ENCODE results near the gene SCYGR4.

The SCYGR4 gene

DNA sequence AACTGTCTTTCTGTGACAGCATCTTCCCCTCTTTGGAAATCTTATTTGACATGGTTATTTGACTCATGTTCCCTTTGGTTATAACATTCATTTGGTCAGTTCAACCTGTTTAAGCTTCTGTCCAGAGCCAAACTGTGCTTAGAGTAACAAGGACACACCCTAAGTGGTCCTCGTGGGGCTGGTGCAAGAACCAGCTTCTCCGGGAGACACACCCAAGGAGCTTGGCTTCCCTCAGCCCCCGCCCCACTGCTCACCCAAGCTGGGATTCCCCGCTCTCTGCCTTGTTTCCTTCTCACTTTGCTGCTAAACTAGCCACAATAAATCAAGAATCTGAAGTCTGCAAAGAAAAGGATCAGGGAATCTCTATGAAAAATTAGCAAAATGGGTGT, 4.0 kb upstream of the SCYGR4 start:
- DNase-seq (ENCODE audit: low read depth, low spot score): no peak
- Histone ChIP-seq H3K4me1 (ENCODE audit: control insufficient read depth, insufficient read depth, low read length) (no peaks in the 10 kb centered on the region; the same call in 1 of the 2 replicates), H3K4me3 (ENCODE audit: low read length) (no peak overlapping the region), H3K36me3 (ENCODE audit: control insufficient read depth, insufficient read depth, low read length) (no peaks in the 10 kb centered on the region), H3K27ac (ENCODE audit: low read length) (no peak overlapping the region), H3K27me3 (ENCODE audit: control insufficient read depth, insufficient read depth, low read length) (no peaks in the 10 kb centered on the region), H3K9me3 (ENCODE audit: control insufficient read depth, insufficient read depth, low read length) (no peaks in the 10 kb centered on the region)
- no CpG with 5 or more reads among the region's 4 CpGs for WGBS (ENCODE audit: insufficient coverage, insufficient read length)

DNA sequence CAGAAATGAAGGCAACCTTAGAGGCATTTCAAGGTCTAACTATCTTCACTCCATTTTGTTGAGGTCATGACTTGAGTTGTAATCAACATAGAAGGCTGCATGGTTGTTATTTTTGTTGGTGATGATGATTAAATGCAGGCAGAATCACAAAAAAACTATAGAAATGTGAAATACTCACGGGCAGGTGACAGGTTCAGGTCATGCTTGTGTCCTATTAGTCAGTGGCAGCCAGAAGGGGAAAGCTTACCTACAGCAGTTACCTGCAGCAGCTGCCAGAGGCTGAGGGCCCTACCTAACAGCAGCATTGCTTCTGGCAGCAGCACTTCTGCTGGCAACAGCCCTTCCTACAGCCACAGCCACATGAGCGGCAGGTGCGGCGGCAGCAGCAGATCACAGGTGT, 3.1 kb upstream of the SCYGR4 start:
- Histone ChIP-seq H3K36me3 (ENCODE audit: control insufficient read depth, insufficient read depth, low read length) (no peaks in the 10 kb centered on the region), H3K4me3 (ENCODE audit: low read length) (no peak overlapping the region), H3K9me3 (ENCODE audit: control insufficient read depth, insufficient read depth, low read length) (no peaks in the 10 kb centered on the region), H3K27ac (ENCODE audit: low read length) (no peak overlapping the region), H3K4me1 (ENCODE audit: control insufficient read depth, insufficient read depth, low read length) (no peaks in the 10 kb centered on the region; the same call in 1 of the 2 replicates), H3K27me3 (ENCODE audit: control insufficient read depth, insufficient read depth, low read length) (no peaks in the 10 kb centered on the region)
- DNase-seq (ENCODE audit: low read depth, low spot score): no peak
- WGBS (ENCODE audit: insufficient coverage, insufficient read length): no CpG with 5 or more reads among the region's 4 CpGs

DNA sequence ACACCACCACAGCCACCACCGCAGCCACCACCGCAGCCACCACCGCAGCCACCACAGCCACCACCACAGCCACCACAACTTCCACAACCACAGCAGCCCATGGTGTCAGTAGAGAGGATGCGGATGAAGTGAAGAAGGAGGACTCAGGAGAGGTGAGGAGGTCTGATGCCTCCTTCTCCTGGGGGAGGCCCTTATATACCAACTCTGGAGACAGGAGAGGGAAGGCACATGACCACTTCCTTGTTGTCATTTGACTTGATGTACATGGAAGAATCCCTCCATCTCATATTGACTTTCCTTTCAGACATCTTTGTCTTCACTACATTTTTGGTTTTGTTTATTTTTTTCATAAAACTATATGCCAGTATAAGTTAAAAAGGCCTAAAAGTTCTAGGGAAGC, 2.6 kb upstream of the SCYGR4 start, which contains the start of gene SCYGR3:
SCYGR3 (minus strand) TSS at position 101 of the 400 bp plus-strand sequence; CDS start at position 101, 0 bp downstream.
- no peak within 1 kb of the TSS for H3K27ac ChIP-seq (ENCODE audit: low read length)
- no peak within 1 kb of the TSS for H3K4me3 ChIP-seq (ENCODE audit: low read length)
- H3K27me3 ChIP-seq (ENCODE audit: control insufficient read depth, insufficient read depth, low read length): no peaks in the 10 kb centered on the region
- no peaks in the 10 kb centered on the region for H3K36me3 ChIP-seq (ENCODE audit: control insufficient read depth, insufficient read depth, low read length)
- H3K9me3 ChIP-seq (ENCODE audit: control insufficient read depth, insufficient read depth, low read length): no peaks in the 10 kb centered on the region
- H3K4me1 ChIP-seq (ENCODE audit: control insufficient read depth, insufficient read depth, low read length): no peaks in the 10 kb centered on the region; the same call in 1 of the 2 replicates
- DNase-seq (ENCODE audit: low read depth, low spot score): no peak
- WGBS (ENCODE audit: insufficient coverage, insufficient read length): no CpG with 5 or more reads among the region's 4 CpGs

DNA sequence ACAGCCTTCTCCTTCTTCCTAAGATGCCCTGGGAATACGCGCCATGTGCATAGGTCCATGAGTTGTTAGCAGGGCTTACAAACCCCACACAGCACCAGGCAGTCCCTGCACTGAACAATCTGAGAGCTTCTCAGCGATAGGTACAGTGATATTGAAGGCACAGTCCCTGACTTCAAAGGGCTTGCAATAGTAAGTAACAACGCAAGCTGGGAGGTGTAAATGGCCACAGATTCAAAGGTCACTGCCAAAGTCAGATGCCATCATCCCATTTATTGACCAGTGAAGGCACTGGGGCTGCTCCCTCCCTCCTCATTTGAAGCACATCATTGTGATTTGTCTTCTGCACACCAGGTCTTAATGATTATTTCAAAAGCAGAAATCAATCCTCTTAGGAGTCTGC, 2.1 kb upstream of the SCYGR4 start:
- Histone ChIP-seq H3K9me3 (ENCODE audit: control insufficient read depth, insufficient read depth, low read length) (no peaks in the 10 kb centered on the region), H3K36me3 (ENCODE audit: control insufficient read depth, insufficient read depth, low read length) (no peaks in the 10 kb centered on the region), H3K27ac (ENCODE audit: low read length) (no peak overlapping the region), H3K27me3 (ENCODE audit: control insufficient read depth, insufficient read depth, low read length) (no peaks in the 10 kb centered on the region), H3K4me1 (ENCODE audit: control insufficient read depth, insufficient read depth, low read length) (no peaks in the 10 kb centered on the region; the same call in 1 of the 2 replicates), H3K4me3 (ENCODE audit: low read length) (no peak overlapping the region)
- no peak for DNase-seq (ENCODE audit: low read depth, low spot score)
- no CpG with 5 or more reads among the region's 4 CpGs for WGBS (ENCODE audit: insufficient coverage, insufficient read length)

DNA sequence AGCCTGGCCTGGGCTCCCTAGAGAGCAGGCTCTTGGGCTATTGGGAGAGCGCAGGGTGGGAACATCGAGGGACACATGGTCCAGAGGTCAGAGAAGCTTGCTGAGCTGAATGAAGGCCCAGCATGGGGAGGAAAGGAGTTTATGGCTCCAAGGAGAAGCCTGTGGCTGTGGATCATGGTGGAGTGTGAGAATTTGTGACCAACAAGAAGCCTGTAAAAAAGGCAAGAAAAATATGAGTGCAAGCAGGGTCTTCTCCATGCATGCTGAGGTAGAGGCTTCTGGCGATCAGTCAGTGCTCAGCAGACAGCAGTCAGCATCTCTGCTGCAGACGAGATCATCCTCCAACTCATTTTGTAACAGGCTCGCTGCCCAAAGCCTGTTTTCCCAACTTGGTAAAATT, 1.4 kb upstream of the SCYGR4 start:
- Histone ChIP-seq H3K9me3 (ENCODE audit: control insufficient read depth, insufficient read depth, low read length) (no peaks in the 10 kb centered on the region), H3K4me3 (ENCODE audit: low read length) (no peak overlapping the region), H3K4me1 (ENCODE audit: control insufficient read depth, insufficient read depth, low read length) (no peaks in the 10 kb centered on the region; the same call in 1 of the 2 replicates), H3K27me3 (ENCODE audit: control insufficient read depth, insufficient read depth, low read length) (no peaks in the 10 kb centered on the region), H3K27ac (ENCODE audit: low read length) (no peak overlapping the region), H3K36me3 (ENCODE audit: control insufficient read depth, insufficient read depth, low read length) (no peaks in the 10 kb centered on the region)
- WGBS (ENCODE audit: insufficient coverage, insufficient read length): no CpG with 5 or more reads among the region's 5 CpGs
- DNase-seq (ENCODE audit: low read depth, low spot score): no peak

DNA sequence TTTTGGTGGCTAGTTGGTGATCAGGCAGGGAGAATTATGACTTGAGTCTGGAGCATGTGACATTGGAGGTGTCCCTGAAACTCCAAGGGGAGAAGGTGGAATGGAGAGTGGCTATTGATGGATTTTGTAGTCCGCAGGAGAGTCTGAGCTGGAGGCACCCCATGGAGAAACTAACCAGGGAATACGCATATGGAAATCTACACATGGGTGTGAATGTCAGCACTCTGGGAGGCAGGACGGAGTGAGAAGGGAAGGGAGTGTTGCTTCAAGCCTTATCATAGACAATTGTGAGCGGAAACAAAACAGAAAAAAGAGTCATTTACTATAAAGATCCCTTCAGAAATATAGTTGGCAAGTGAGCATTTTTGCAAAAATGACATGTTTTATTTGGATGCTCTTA, 667 bp upstream of the SCYGR4 start:
- H3K27me3 ChIP-seq (ENCODE audit: control insufficient read depth, insufficient read depth, low read length): no peaks in the 10 kb centered on the region
- no peaks in the 10 kb centered on the region for H3K36me3 ChIP-seq (ENCODE audit: control insufficient read depth, insufficient read depth, low read length)
- no peak overlapping the region for H3K4me3 ChIP-seq (ENCODE audit: low read length)
- no peak for DNase-seq (ENCODE audit: low read depth, low spot score)
- H3K27ac ChIP-seq (ENCODE audit: low read length): no peak overlapping the region
- WGBS (ENCODE audit: insufficient coverage, insufficient read length): no CpG with 5 or more reads among the region's 4 CpGs
- no peaks in the 10 kb centered on the region for H3K9me3 ChIP-seq (ENCODE audit: control insufficient read depth, insufficient read depth, low read length)
- no peaks in the 10 kb centered on the region; the same call in 1 of the 2 replicates for H3K4me1 ChIP-seq (ENCODE audit: control insufficient read depth, insufficient read depth, low read length)

DNA sequence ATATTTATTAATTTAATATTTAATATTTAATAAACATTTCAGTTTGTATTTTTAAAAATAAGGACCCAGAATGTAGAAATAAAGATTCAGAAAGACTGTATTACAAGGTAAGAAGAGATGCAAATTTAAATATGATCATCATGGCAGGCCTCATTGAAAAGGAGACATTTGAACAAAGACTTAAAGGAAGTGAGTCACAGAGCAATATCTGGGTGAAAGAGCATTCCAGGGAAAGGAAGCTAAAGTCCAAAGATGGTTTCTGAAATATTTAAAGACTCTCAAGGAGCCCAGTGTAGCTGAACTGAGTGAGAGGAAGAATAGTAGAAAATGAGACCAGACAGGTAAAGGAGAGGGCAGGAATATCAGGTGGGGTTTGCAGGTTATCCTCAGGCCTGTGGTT, 5.9 kb downstream of the SCYGR4 start:
- no peak overlapping the region for H3K27ac ChIP-seq (ENCODE audit: low read length)
- DNase-seq (ENCODE audit: low read depth, low spot score): no peak

DNA sequence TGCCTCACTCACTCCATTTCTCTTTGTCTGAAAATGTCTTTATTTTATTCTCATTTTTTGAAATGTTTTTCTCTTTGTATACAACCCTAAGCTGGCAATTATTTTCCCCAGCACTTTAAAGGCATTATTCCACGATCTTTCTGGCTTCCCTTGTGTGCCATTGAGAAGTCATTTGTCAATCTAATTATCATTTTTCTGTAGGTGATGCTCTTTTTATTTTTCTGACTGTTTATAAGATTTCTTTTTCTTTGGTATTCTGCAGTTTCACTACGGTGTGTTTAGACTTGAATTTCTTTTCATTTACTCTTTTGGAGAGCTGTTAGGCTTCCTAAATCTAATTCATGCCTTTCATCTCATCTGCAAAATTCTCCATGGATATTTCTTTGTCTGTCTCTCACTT, 8.1 kb downstream of the SCYGR4 start:
- no peak for DNase-seq (ENCODE audit: low read depth, low spot score)
- Histone ChIP-seq H3K4me1 (ENCODE audit: control insufficient read depth, insufficient read depth, low read length) (no peaks in the 10 kb centered on the region), H3K4me3 (ENCODE audit: low read length) (no peak overlapping the region), H3K36me3 (ENCODE audit: control insufficient read depth, insufficient read depth, low read length) (no peaks in the 10 kb centered on the region), H3K9me3 (ENCODE audit: control insufficient read depth, insufficient read depth, low read length) (no peaks in the 10 kb centered on the region), H3K27ac (ENCODE audit: low read length) (no peak overlapping the region), H3K27me3 (ENCODE audit: control insufficient read depth, insufficient read depth, low read length) (no peaks in the 10 kb centered on the region)
- no CpG with 5 or more reads among the region's 2 CpGs for WGBS (ENCODE audit: insufficient coverage, insufficient read length)

More for the DNA sequence above, 5.9 kb downstream of the SCYGR4 start:
- H3K27me3 ChIP-seq (ENCODE audit: control insufficient read depth, insufficient read depth, low read length): no peaks in the 10 kb centered on the region
- H3K4me3 ChIP-seq (ENCODE audit: low read length): no peak overlapping the region
- H3K9me3 ChIP-seq (ENCODE audit: control insufficient read depth, insufficient read depth, low read length): no peaks in the 10 kb centered on the region
- H3K36me3 ChIP-seq (ENCODE audit: control insufficient read depth, insufficient read depth, low read length): no peaks in the 10 kb centered on the region
- H3K4me1 ChIP-seq (ENCODE audit: control insufficient read depth, insufficient read depth, low read length): no peaks in the 10 kb centered on the region

DNA sequence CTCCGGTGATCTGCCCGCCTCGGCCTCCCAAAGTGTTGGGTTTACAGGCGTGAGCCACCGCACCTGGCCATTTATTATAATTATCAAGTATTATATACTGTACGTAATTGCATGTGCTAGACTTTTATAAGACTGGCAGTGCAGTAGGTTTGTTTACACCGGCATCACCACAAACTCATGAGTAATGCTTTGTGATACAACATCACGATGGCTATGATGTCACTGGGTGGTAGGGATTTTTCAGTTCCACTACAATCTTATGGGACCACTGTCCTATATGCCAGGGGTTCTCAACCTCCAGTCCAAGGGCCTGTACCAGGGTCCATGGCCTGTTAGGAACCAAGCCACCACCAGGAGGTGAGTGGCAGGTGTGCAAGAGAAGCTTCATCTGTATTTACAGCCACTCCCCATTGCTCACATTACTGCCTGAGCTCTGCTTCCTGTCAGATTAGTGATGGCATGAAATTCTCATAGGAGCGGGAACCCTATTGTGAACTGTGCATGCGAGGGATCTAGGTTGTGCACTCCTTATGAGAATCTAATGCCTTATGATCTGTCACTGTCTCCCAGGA, 9.4 kb downstream of the SCYGR4 start:
- Histone ChIP-seq H3K27ac (ENCODE audit: low read length) (no peak overlapping the region), H3K36me3 (ENCODE audit: control insufficient read depth, insufficient read depth, low read length) (no peaks in the 10 kb centered on the region), H3K27me3 (ENCODE audit: control insufficient read depth, insufficient read depth, low read length) (no peaks in the 10 kb centered on the region), H3K4me1 (ENCODE audit: control insufficient read depth, insufficient read depth, low read length) (no peaks in the 10 kb centered on the region), H3K9me3 (ENCODE audit: control insufficient read depth, insufficient read depth, low read length) (no peaks in the 10 kb centered on the region), H3K4me3 (ENCODE audit: low read length) (no peak overlapping the region)
- DNase-seq (ENCODE audit: low read depth, low spot score): no peak
- no CpG with 5 or more reads among the region's 10 CpGs for WGBS (ENCODE audit: insufficient coverage, insufficient read length)

DNA sequence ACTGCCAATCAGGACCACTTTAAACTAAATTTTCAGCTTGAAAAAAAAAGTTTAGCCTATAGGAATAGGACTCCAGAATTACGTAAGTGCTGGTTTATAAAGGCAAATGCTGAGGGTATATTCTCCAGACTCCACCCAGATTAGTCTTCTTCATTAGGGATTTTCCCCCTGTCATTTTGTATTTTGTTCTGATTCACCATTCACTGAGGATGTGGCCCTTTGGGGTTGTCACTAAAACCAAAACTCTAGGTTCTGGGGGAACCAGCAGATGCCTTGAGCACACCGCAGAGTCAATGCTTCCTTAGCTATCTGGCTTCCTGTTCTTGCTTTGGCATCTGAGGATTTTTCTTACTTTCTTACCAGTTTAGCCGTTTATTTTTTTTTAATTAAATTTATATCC, 10.5 kb downstream of the SCYGR4 start:
- no peak for DNase-seq (ENCODE audit: low read depth, low spot score)
- no peak overlapping the region for H3K4me3 ChIP-seq (ENCODE audit: low read length)
- no peaks in the 10 kb centered on the region for H3K4me1 ChIP-seq (ENCODE audit: control insufficient read depth, insufficient read depth, low read length)
- H3K27me3 ChIP-seq (ENCODE audit: control insufficient read depth, insufficient read depth, low read length): no peaks in the 10 kb centered on the region
- no peaks in the 10 kb centered on the region for H3K36me3 ChIP-seq (ENCODE audit: control insufficient read depth, insufficient read depth, low read length)
- WGBS (ENCODE audit: insufficient coverage, insufficient read length): no CpG with 5 or more reads among the region's 3 CpGs
- no peak overlapping the region for H3K27ac ChIP-seq (ENCODE audit: low read length)
- no peaks in the 10 kb centered on the region for H3K9me3 ChIP-seq (ENCODE audit: control insufficient read depth, insufficient read depth, low read length)

DNA sequence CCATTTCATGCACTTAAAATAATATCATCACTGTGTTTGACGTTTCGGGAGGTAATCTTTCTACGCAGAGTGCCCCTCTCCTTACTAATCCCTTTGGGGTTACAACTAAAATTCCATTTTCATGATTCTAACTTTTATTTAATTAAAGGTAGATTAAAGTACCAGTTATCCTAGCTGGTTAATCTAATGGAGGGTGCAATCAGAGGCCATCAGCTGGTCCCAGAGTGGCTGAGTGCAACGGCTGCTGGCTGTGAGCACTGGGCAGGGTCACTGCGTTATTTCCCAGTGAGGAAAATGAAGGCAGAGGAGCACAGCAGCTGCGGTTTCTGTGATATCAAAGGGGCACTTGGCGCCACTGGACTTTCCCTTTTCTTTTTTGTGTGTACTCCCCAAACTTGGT, 12.1 kb downstream of the SCYGR4 start:
- no peaks in the 10 kb centered on the region for H3K9me3 ChIP-seq (ENCODE audit: control insufficient read depth, insufficient read depth, low read length)
- no CpG with 5 or more reads among the region's 7 CpGs for WGBS (ENCODE audit: insufficient coverage, insufficient read length)

More for the DNA sequence above, 12.1 kb downstream of the SCYGR4 start:
- no peaks in the 10 kb centered on the region for H3K4me1 ChIP-seq (ENCODE audit: control insufficient read depth, insufficient read depth, low read length)
- no peaks in the 10 kb centered on the region for H3K36me3 ChIP-seq (ENCODE audit: control insufficient read depth, insufficient read depth, low read length)
- no peak overlapping the region for H3K27ac ChIP-seq (ENCODE audit: low read length)
- no peak overlapping the region for H3K4me3 ChIP-seq (ENCODE audit: low read length)
- no peak for DNase-seq (ENCODE audit: low read depth, low spot score)
- H3K27me3 ChIP-seq (ENCODE audit: control insufficient read depth, insufficient read depth, low read length): no peaks in the 10 kb centered on the region

Data from iPS DF 6.9 (cell line).